Kidney epithelial cell (primary cell): ENCODE measurements around the gene YBX2. TPM values are rescaled to one million over a fixed set of nuclear protein-coding genes. Genes with fewer than 3 reads are reported as not detected.

Experiments
- DNase-seq: peaks from one replicate; pipeline ENCODE4 v3.0.0-alpha.2; 2010; ENCODE audit warnings: low read depth
- H3K27me3 ChIP-seq: 2 replicates; pipeline ENCODE4 v1.6.0; 2011; ENCODE audit warnings: low read length; ENCODE audit not compliant: control insufficient read depth, insufficient read depth
- H3K36me3 ChIP-seq: 2 replicates; pipeline ENCODE4 v1.5.1; 2011; ENCODE audit warnings: low read length; ENCODE audit not compliant: control insufficient read depth, insufficient read depth
- H3K4me3 ChIP-seq: 2 replicates; pipeline ENCODE4 v1.5.1; 2011; ENCODE audit warnings: low read depth, mild to moderate bottlenecking, control low read depth, low read length
- CTCF ChIP-seq: IDR thresholded peaks from 2 replicates; pipeline ENCODE4 v1.5.1; 2011; ENCODE audit warnings: mild to moderate bottlenecking, moderate library complexity, low read length, control low read depth, inconsistent platforms; ENCODE audit not compliant: insufficient read depth, poor library complexity, severe bottlenecking
- total RNA-seq: library from RNA; depleted of rRNA; stranded (reverse); fragments of >200 nt; gene quantifications from 2 replicates; pipeline ENCODE4 v1.2.3, GENCODE V29; 2015

The YBX2 gene
- total RNA-seq, 1 donor from 2014 or later = 0.08 TPM

DNA sequence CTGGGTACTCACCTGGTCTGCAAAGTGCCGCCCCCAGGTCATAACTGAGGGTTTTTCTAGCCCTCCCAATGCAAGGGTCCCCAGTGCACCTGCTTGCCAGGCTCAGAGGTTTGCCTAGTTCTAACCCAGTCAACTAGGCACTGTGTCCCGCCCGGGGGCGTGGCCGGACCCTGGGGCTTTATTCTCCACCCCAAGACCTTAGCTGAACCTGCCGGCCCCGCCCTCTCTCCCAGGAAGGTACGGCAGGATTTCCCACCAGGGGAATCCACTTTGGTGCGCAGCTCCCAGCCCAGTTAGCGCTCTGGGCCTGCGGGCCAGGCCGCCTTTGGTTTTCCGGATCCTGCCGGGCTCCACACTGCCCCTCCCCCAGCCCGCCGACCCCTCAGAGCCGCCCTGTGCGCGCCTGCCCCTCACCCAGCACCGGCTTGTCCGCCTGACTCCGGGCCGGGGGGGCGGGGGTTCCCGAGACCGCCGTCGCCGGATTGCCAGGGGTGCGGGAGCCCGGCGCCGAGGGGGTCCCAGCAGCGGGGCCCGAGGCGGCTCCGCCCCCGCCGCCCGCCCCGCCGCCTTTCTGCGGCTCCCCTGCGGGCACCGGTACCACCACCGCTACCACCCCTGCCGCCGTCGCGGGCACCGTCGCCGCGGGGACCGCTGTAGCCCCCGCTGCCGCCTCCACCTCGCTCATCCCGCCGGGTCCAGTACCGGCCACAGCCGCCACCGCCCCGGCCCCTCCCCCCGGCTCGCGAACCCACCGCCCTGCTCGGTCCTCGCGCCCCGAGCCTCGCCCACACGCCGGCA lies 424 bp downstream of the YBX2 start:
- DNase-seq = no peak
- TF ChIP-seq CTCF = no peak
- Histone ChIP-seq H3K27me3 (peaks cover 54% of the 10 kb centered on the region), H3K4me3 (no peak overlapping the region), H3K36me3 (no peaks in the 10 kb centered on the region)

- H3K27me3 ChIP-seq = peaks cover 59% of the 10 kb centered on the region
- H3K36me3 ChIP-seq = no peaks in the 10 kb centered on the region
Measured at GRCh38 chr17:7293159-7293558, 1.3 kb downstream of the YBX2 start.

GRCh38 chr17:7292729-7293128 lies 1.7 kb downstream of the YBX2 start:
- TF ChIP-seq CTCF = no peak
- Histone ChIP-seq H3K36me3 (no peaks in the 10 kb centered on the region), H3K4me3 (no peak overlapping the region), H3K27me3 (peaks cover 61% of the 10 kb centered on the region)
- DNase-seq = no peak

More at GRCh38 chr17:7293159-7293558, 1.3 kb downstream of the YBX2 start:
- no peak for DNase-seq
- no peak for TF ChIP-seq CTCF
- H3K4me3 ChIP-seq = no peak overlapping the region

DNA sequence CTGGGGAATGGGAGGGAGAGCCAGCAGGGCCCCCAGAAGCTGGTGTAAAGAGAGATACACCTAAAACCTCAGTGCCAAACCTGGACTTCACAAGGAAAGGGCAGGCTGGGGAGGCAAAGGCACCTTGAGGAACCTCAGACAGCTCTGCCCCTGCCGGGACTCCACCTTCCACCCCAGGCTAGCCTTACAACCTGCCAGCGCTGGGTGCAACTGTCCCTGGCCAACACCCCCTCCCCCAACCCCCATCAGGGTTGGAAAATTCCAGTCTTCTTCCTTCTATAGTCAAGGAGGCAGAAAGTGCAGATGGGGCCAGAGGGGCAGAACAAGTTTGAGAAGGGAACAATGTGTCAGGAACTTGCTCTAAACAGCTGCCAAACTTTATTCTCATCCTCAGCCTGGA lies 2.2 kb downstream of the YBX2 start:
- no peak for DNase-seq
- no peak for TF ChIP-seq CTCF
- no peak overlapping the region for H3K4me3 ChIP-seq
- peaks cover 63% of the 10 kb centered on the region for H3K27me3 ChIP-seq
- H3K36me3 ChIP-seq = no peaks in the 10 kb centered on the region

- Histone ChIP-seq H3K27me3 (peaks cover 69% of the 10 kb centered on the region), H3K36me3 (no peaks in the 10 kb centered on the region), H3K4me3 (no peak overlapping the region)
- DNase-seq = no peak
- no peak for TF ChIP-seq CTCF
Measured at GRCh38 chr17:7290685-7291084, 3.8 kb downstream of the YBX2 start.

GRCh38 chr17:7290166-7290565 lies 4.3 kb downstream of the YBX2 start:
- H3K4me3 ChIP-seq = no peak overlapping the region
- TF ChIP-seq CTCF = no peak
- no peaks in the 10 kb centered on the region for H3K36me3 ChIP-seq
- H3K27me3 ChIP-seq = peaks cover 68% of the 10 kb centered on the region
- DNase-seq = no peak
